Chondrocyte (in vitro differentiated cells): Measurements from ENCODE around the gene DLG2. TPM values are rescaled to one million over a fixed set of nuclear protein-coding genes. Genes with fewer than 3 reads are reported as not detected.
"Not testable (repeated sequence)": the region's sequence is repeated elsewhere in the genome, so short reads cannot be mapped to it uniquely, and the experiment has no call there.

Source experiments
- DNase-seq: peaks from one replicate; pipeline ENCODE4 v3.0.0; 2021; ENCODE audit warnings: mixed read lengths, low spot score
- H3K27ac Mint-ChIP-seq: one replicate; pipeline ENCODE4 v1.8.0; 2021; ENCODE audit warnings: mild to moderate bottlenecking, moderate library complexity, mixed read lengths; ENCODE audit not compliant: unreplicated experiment
- H3K27me3 Mint-ChIP-seq: 2 replicates; pipeline ENCODE4 v1.8.0; 2021; ENCODE audit warnings: low read depth, mixed read lengths
- H3K36me3 Mint-ChIP-seq: 2 replicates; pipeline ENCODE4 v1.8.0; 2021; ENCODE audit warnings: low read depth, mixed read lengths
- H3K4me1 Mint-ChIP-seq: 2 replicates; pipeline ENCODE4 v1.8.0; 2021; ENCODE audit warnings: low read depth, mild to moderate bottlenecking, mixed read lengths
- H3K4me3 Mint-ChIP-seq: one replicate; pipeline ENCODE4 v1.8.0; 2021; ENCODE audit warnings: mild to moderate bottlenecking, moderate library complexity, mixed read lengths; ENCODE audit not compliant: unreplicated experiment
- H3K9me3 Mint-ChIP-seq: 2 replicates; pipeline ENCODE4 v1.8.0; 2021; ENCODE audit warnings: low read depth, mixed read lengths
- CTCF ChIP-seq: fragments of 200-600 bp; sonication (generic); IDR thresholded peaks from 2 replicates; pipeline ENCODE4 v1.5.0; 2021; ENCODE audit warnings: antibody characterized with exemption, mild to moderate bottlenecking, moderate library complexity
- total RNA-seq: library from RNA; stranded (reverse); gene quantifications from 3 replicates; pipeline ENCODE4 v1.2.1, GENCODE V29; 2021

DLG2 gene
- total RNA-seq, 1 donor from 2014 or later: 1.3 TPM

DNA sequence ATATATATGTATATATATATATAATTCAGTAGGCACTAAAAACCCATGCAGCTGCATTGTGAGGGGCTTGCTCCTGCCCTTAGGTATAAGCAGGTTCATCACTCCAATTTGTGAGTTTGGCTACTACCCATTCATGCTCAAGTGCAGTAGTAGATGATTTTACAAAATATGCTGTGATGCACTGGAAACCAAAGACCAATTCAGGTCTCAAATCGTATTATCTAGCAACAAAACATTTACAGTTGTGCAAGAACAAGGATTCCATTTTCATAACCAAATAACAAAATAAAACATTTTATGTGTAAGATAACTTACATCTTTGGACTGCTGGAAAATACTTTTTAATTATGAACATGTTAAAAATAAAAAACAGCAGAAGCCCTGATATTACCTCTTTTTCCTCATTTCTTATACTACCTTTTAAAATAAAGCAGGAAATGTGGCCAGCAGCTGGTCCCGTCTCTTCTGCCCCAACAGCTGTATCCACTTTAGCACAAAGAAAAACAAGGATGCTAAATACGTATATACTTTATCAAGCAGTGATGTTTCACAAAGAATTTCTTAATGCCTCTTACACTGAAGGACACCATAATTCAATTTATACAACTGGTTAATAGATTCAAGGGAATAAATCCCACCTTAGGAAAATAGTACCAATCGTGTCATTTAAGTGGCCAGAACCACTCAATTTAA, 35.0 kb upstream of the DLG2 start:
- H3K9me3 Mint-ChIP-seq: no peaks in the 10 kb centered on the region
- peaks cover 21% of the 10 kb centered on the region for H3K36me3 Mint-ChIP-seq
- H3K4me1 Mint-ChIP-seq: peaks cover 46% of the 10 kb centered on the region
- no peaks in the 10 kb centered on the region for H3K27me3 Mint-ChIP-seq
- H3K27ac Mint-ChIP-seq: peak overlapping the region; percentile 82
- no peak for TF ChIP-seq CTCF
- peak overlapping the region; percentile 85 for H3K4me3 Mint-ChIP-seq
- DNase-seq: no peak

- no peaks in the 10 kb centered on the region for H3K27me3 Mint-ChIP-seq
- TF ChIP-seq CTCF: no peak
- H3K9me3 Mint-ChIP-seq: no peaks in the 10 kb centered on the region
- no peak overlapping the region for H3K4me3 Mint-ChIP-seq
- H3K4me1 Mint-ChIP-seq: peaks cover 41% of the 10 kb centered on the region
- H3K36me3 Mint-ChIP-seq: peaks cover 25% of the 10 kb centered on the region
- no peak for DNase-seq
- H3K27ac Mint-ChIP-seq: no peak overlapping the region
Observed at GRCh38 chr11:85658180-85658579, 31.0 kb upstream of the DLG2 start.

DNA sequence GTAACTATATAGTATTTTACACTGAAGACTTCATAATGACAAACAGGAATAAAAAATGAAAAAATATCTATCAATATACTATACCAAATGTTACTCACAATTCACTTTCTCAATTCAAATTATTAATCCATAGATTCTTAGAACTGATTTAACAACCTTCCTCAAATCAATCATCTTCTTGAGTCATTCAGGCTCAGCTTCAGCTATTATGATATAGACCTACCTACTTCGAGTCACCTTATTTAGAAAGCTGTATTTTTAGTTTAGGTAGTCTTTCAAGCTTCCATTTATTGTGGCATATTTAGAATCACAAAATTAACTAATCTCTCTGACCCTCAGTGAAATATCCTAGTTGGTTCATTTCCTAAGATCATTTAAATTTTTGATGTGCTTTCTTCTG, 29.6 kb upstream of the DLG2 start:
- Mint-ChIP-seq H3K27ac (no peak overlapping the region), H3K36me3 (peaks cover 27% of the 10 kb centered on the region), H3K27me3 (no peaks in the 10 kb centered on the region), H3K4me1 (peaks cover 30% of the 10 kb centered on the region), H3K4me3 (no peak overlapping the region), H3K9me3 (no peaks in the 10 kb centered on the region)
- no peak for DNase-seq
- no peak for TF ChIP-seq CTCF

DNA sequence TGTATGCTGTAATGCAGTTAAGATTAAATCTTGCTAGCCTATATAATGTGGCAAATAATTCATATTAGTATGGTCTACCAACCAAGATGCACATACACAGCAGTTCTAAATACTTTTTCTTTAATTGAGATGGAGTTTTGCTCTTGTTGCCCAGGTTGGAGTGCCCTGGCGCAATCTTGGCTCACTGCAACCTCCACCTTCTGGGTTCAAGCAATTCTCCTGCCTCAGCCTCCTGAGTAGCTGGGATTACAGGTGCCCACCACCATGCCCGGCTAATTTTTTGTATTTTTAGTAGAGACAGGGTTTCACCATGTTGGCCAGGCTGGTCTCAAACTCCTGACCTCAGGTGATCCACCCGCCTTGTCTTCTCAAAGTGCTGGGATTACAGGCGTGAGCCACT, 27.2 kb upstream of the DLG2 start:
- not testable (repeated sequence) for H3K27ac Mint-ChIP-seq, H3K4me3 Mint-ChIP-seq, DNase-seq

GRCh38 chr11:85652786-85653447, 25.8 kb upstream of the DLG2 start:
- H3K4me1 Mint-ChIP-seq: peaks cover 16% of the 10 kb centered on the region
- H3K27ac Mint-ChIP-seq: no peak overlapping the region
- no peak for DNase-seq

More for the DNA sequence above, 27.2 kb upstream of the DLG2 start:
- Mint-ChIP-seq H3K4me1 (peaks cover 13% of the 10 kb centered on the region), H3K36me3 (peaks cover 12% of the 10 kb centered on the region)
- not testable (repeated sequence) for H3K9me3 Mint-ChIP-seq, H3K27me3 Mint-ChIP-seq

More at GRCh38 chr11:85652786-85653447, 25.8 kb upstream of the DLG2 start:
- Mint-ChIP-seq H3K36me3 (peaks cover 10% of the 10 kb centered on the region), H3K27me3 (no peaks in the 10 kb centered on the region), H3K4me3 (no peak overlapping the region), H3K9me3 (no peaks in the 10 kb centered on the region)
- no peak for TF ChIP-seq CTCF
